Prostate gland (tissue), 2 donors: ENCODE data around the gene EXOSC2. TPM values are rescaled to one million over a fixed set of nuclear protein-coding genes. Genes with fewer than 3 reads are reported as not detected.

Experiments used
- DNase-seq: peaks from one replicate; pipeline ENCODE4 v3.0.0-alpha.2; 2019; ENCODE audit warnings: low spot score
- H3K27ac ChIP-seq, 2 donors: fragments of 200-600 bp; sonication (generic); 2 replicates each; pipeline ENCODE4 v1.5.1; 2017 to 2019
- H3K27me3 ChIP-seq: fragments of 200-600 bp; sonication (generic); replicated peaks from 2 replicates; pipeline ENCODE4 v1.5.1; 2019; ENCODE audit not compliant: insufficient read depth
- H3K36me3 ChIP-seq, 2 donors: fragments of 200-600 bp; sonication (generic); 1 replicate in 1 of 2; 2 replicates in 1 of 2; pipeline versions ENCODE4 v1.5.1 to v1.8.1; 2017 to 2019
- H3K4me1 ChIP-seq: fragments of 200-600 bp; sonication (generic); replicated peaks from 2 replicates; pipeline ENCODE4 v1.5.1; 2019
- H3K4me3 ChIP-seq, 2 donors: fragments of 200-600 bp; sonication (generic); 2 replicates each; pipeline ENCODE4 v1.5.1; 2017 to 2019
- H3K9me3 ChIP-seq: fragments of 200-600 bp; sonication (generic); 2 replicates; pipeline ENCODE4 v1.5.1; 2017
- CTCF ChIP-seq, 4 experiments: fragments of 200-600 bp in 2 of 4; fragments of 450-650 bp in 2 of 4; sonication (generic) in 2 of 4; IDR thresholded peaks; 1 replicate in 3 of 4; 2 replicates in 1 of 4; pipeline ENCODE4 v1.5.1; 2016 to 2019; ENCODE audit warnings: antibody characterized with exemption in 4 of 4, mild to moderate bottlenecking in 2 of 4, moderate library complexity in 2 of 4
- POLR2A ChIP-seq: fragments of 450-650 bp; IDR thresholded peaks from one replicate; pipeline ENCODE4 v1.6.1; 2016; ENCODE audit warnings: antibody characterized with exemption, mild to moderate bottlenecking
- POLR2AphosphoS5 ChIP-seq: sonication (generic); formaldehyde crosslinking; IDR thresholded peaks from one replicate; pipeline ENCODE4 v1.6.1; 2017; ENCODE audit warnings: antibody characterized with exemption
- WGBS: methylation state at CpG from one replicate; pipeline ENCODE4 v1.1.5; 2018; 5-methylcytosine and 5-hydroxymethylcytosine counted together
- intact Hi-C: fragments of 100-400 bp; cut with DNase I; formaldehyde crosslinking; loops from one replicate; pipeline ENCODE4 v1.14.2; 2022
- total RNA-seq, 2 donors: library from RNA; depleted of rRNA; stranded (reverse); fragments of >200 nt; gene quantifications; one replicate each; pipeline ENCODE4 v1.1.0, GENCODE V29; 2016

EXOSC2 gene
- total RNA-seq, 2 donors from 2014 or later = 18.4 to 22.7 TPM

- WGBS = 23% methylated on average over 7 of the region's 7 CpGs
- Histone ChIP-seq H3K4me1 (no peaks in the 10 kb centered on the region), H3K9me3 (no peaks in the 10 kb centered on the region), H3K27ac (no peak overlapping the region), H3K4me3 (peak overlapping the region; percentile 1 to 99), H3K36me3 (no peaks in the 10 kb centered on the region), H3K27me3 (no peaks in the 10 kb centered on the region)
- intact Hi-C loops = loop anchor here (5.0 kb wide), 1 partner anchor 58 kb away; no protein-coding TSS in a partner anchor
- TF ChIP-seq POLR2AphosphoS5 (no peak), CTCF (IDR thresholded peaks at IDR 0.05) (no peak), POLR2A (no peak)
- no peak for DNase-seq
Observed at GRCh38 chr9:130714586-130715110, 21.1 kb downstream of the EXOSC2 start.

- TF ChIP-seq POLR2A = no peak
- no peak for TF ChIP-seq POLR2AphosphoS5
- no peak for TF ChIP-seq CTCF (IDR thresholded peaks at IDR 0.05)
- peak overlapping the region; percentile 1 to 99 for H3K4me3 ChIP-seq
- H3K27ac ChIP-seq = no peak overlapping the region
- intact Hi-C loops = no loop called here
- no peaks in the 10 kb centered on the region for H3K9me3 ChIP-seq
- DNase-seq = no peak
- WGBS = 3% methylated on average over 3 of the region's 3 CpGs
- no peaks in the 10 kb centered on the region for H3K27me3 ChIP-seq
- no peaks in the 10 kb centered on the region for H3K36me3 ChIP-seq
- no peaks in the 10 kb centered on the region for H3K4me1 ChIP-seq
Observed at GRCh38 chr9:130715270-130715669, 21.7 kb downstream of the EXOSC2 start.

- Histone ChIP-seq H3K4me3 (no peak overlapping the region), H3K36me3 (no peaks in the 10 kb centered on the region), H3K4me1 (no peaks in the 10 kb centered on the region), H3K9me3 (no peaks in the 10 kb centered on the region), H3K27me3 (no peaks in the 10 kb centered on the region), H3K27ac (no peak overlapping the region)
- no peak for TF ChIP-seq POLR2AphosphoS5
- TF ChIP-seq CTCF (IDR thresholded peaks at IDR 0.05) = no peak
- no peak for TF ChIP-seq POLR2A
- WGBS = 84% methylated on average over 3 of the region's 3 CpGs
- DNase-seq = no peak
- intact Hi-C loops = no loop called here
Observed at GRCh38 chr9:130718562-130718961, 25.0 kb downstream of the EXOSC2 start.

- Histone ChIP-seq H3K27ac (no peak overlapping the region), H3K27me3 (no peaks in the 10 kb centered on the region), H3K36me3 (no peaks in the 10 kb centered on the region), H3K4me1 (no peaks in the 10 kb centered on the region), H3K4me3 (no peak overlapping the region), H3K9me3 (no peaks in the 10 kb centered on the region)
- no peak for TF ChIP-seq CTCF (IDR thresholded peaks at IDR 0.05)
- TF ChIP-seq POLR2A = no peak
- no peak for TF ChIP-seq POLR2AphosphoS5
- 97% methylated on average over 10 of the region's 10 CpGs for WGBS
- intact Hi-C loops = no loop called here
- no peak for DNase-seq
Observed at GRCh38 chr9:130720762-130721161, 27.2 kb downstream of the EXOSC2 start.

GRCh38 chr9:130728721-130729120 lies 35.1 kb downstream of the EXOSC2 start:
- intact Hi-C loops = no loop called here
- Histone ChIP-seq H3K9me3 (no peaks in the 10 kb centered on the region), H3K36me3 (no peaks in the 10 kb centered on the region), H3K27me3 (no peaks in the 10 kb centered on the region), H3K4me3 (no peak overlapping the region), H3K4me1 (peaks cover 9% of the 10 kb centered on the region), H3K27ac (no peak overlapping the region)
- 71% methylated on average over 3 of the region's 3 CpGs for WGBS
- no peak for TF ChIP-seq POLR2A
- no peak for TF ChIP-seq CTCF (IDR thresholded peaks at IDR 0.05)
- TF ChIP-seq POLR2AphosphoS5 = no peak
- no peak for DNase-seq
